Ammon's horn (tissue), 1 donor: ENCODE results near the gene MAT1A.
"Not testable (repeated sequence)": the region's sequence is repeated elsewhere in the genome, so short reads cannot be mapped to it uniquely, and the experiment has no call there.

Experiments
- DNase-seq: peaks from one replicate; pipeline ENCODE4 v3.0.0-alpha.2; 2016; ENCODE audit warnings: low spot score

MAT1A gene

DNA sequence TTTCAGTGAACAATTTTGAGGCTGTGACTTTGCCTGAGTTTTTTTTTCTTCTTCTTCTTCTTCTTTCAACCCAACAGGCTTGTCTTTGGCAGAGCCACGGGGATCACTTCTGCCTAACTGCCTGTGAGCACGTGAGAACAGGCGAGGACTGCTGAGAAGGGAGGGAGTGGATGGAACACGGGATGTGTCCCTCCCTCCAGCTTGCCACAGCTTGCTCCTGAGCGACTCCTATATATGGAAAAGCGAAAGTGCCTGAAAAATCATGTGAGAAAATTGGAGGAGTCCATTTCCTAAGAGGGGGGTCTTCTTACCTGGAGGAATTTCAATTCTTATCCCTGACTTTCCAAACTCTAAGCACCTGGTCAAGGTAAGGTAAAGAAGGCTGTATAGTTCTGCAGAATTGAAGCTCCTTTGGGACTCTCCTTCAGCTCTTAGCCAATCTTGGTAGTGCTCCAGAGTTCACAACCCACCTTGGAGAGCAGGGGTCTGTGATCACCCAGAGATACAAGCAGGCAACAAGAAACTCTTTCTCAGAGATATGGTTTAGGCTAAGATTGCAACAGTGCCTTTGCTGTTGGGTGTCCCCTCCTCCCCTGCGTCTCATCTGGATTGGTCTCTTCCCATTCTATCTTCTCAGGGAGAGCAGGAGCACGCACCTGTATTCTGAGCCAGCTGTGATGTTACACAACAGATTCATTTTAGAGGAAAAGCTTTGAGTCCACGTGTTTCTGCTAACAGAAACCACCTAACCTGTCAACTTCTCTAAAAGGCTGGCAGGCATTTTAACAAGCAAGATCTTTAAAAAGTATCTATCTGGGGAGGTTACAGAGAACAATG lies at the start of gene MAT1A:
TSS of gene MAT1A (minus strand) at position 208 of the 837 bp plus-strand sequence. CDS start 235 bp downstream, outside the sequence.
- no peak for DNase-seq

DNA sequence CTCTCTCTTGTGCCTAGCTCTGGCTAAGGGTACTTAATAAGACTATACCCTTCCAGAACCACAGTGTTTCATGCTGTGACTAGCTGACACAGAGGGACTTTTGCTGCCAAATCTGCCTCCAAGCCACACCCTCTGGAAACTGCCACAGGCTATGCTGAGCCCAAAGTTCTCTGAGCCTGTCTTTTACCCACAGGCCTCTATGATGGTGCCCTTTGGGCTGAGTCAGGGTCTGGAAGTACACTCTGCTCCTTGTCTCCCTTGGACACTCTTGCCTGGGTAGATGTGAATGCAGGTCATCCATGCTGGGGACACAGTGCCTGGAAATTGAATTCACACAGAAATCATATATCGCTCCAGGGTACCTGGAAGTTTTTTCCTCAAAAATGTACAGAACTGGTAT lies 44.5 kb upstream of the MAT1A start:
- no peak for DNase-seq

DNA sequence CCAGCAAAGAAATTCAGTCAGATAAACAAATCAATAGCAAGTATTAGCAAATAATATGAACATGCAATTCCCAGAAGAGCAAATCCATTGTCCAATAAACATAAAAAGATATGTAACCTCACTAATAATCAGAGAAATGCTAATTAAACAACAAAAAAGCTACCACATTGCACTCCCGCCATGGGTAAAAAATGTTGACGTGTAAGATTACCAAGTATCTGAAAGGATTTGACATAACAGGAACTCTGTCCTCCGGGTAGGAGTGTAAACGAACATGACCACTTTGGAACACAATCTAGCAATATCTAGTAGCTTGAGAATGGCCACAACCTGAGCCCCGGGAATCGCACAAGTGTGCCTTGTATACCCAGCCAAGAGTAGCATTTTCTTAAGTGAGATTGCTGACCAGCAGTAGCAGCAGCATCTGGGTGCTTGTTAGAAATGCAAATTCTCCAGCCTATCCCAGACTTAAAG lies 35.5 kb upstream of the MAT1A start:
- no peak for DNase-seq

DNA sequence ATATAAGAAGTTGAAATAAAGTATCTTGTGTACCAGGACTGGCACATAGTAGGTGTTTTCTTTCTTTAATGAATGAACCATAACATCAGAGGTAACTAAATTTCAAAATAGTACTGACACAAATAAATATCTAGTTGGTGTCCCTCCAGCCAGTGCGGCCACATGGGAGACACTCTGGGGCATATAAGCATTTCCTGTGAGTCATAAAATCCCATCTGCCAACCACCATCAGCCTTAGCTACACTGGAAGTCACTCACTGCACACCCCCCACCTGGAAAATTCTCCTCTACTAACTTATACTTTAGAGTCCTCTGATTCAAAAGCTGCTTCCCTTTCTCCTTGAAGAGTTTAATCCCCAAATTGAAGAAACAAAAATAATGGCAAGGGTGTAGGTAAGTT lies 34.6 kb upstream of the MAT1A start:
- DNase-seq = no peak

DNA sequence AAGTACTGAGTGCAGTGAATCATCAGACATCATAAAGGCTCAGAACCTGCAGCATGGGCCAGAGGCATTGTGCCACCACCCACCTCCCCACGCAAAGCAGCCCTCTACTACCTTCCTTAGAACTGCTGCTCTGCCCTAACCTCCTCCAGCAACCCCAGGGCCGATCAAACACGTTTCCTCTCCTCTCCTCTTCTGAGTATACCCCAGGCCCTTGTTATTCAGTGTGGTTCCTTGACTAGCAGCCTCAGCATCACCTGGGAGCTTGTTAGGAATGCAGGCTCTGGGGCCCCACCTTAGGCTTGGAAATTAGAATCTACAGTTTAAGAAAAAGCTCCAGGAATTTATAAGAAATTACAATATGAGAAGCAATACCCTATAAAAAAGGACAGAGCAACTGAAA lies 33.9 kb upstream of the MAT1A start:
- DNase-seq = no peak

DNA sequence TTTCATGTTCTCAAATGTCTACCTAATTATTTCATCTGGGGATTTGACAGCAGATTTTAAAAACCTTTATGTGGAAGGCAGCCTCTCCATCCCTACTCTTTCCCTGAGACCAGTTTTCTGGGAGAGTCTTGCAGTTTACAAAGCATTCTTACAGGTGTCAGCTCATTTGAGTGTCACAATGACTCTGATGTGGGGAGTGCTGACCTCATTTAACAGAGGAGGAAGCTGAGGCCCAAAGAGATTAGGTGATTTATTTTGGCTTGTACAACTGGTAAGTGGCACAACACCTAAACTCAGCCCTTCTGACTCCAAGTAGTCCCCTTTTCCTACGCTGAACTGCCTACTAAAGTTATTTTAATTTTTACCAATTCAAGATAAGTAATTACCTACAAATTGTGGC lies 33.3 kb upstream of the MAT1A start:
- no peak for DNase-seq

DNA sequence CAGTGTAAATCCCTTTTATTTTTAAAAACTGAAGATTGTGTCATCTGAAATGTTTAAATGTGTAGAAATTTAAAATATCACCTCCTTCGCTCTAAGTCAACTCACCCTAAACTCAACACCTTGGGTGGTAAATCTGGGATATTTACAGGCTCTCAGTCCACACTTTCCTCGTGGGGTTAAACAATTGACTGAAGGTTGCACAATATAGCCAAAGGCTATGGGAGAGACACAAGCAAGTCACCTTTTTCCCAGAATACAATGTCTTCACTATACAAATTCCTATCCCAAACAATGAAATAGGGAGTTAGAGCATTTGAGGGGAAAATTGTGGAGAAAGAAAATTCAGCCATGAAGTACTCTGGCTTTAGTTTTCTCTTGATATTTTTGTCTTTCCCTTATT lies 32.7 kb upstream of the MAT1A start:
- DNase-seq = no peak

DNA sequence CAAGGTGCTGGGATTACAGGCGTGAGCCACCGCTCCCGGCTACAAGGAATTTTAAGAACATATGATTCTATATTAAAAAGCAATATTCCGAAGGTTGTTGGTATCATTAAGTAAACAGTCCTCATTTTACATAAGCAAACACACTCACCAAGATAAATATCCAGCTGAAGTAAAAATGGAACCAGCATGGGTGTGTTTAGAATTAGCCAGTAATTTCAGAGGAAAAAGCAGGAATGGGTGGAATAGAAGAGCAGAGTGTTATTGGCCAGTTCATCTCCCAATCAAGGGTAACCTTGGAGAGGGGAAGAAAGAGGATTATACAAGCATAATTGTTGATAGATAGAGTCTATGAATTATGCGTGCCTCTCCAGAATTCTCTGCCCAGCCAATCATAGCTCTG lies 31.7 kb upstream of the MAT1A start:
- no peak for DNase-seq

DNA sequence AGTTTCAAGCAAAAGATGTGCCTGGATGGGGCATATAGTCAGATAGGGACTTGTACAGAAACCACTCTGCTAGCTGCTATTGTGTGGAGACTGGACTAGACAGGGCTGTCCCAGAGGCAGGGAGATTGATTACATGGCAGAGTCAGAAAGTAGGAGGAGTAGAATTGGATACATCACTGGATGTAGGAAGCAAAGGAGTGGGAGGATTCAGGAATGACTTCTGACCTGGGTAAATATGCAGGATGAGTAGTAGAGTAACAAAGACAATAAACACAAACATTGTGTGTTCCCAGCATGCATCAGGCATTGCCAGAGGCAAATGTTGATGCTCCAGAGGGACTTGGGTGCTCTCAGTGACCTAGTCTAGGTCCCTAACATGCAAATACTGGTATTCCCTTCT lies 30.9 kb upstream of the MAT1A start:
- DNase-seq = no peak

DNA sequence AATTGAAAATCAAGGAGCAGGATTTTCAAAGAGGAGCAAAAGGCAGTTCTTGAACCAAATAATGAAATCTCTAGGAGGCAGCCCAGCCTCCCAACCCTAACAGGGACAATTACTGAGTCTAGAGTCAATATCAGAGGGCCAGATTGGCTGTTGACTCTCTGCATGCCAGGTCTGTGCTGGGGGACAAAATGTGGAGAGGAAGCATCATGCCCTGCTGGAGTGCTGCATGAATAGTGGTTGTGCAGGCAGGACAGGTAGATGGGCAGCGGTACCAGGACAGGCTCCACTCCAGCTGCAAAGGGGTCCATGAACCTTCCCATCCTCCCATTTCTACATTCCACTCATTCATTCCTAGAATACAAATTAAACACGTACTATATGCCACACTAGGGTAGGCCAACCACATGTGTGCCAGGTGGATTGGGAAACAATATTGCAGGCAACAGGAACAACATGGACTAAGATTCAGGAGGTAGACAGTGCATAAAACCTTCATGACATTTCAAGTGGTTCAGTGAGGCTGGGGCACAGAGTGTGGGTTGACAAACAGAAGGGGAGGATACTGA lies 30.4 kb upstream of the MAT1A start:
- DNase-seq = no peak

DNA sequence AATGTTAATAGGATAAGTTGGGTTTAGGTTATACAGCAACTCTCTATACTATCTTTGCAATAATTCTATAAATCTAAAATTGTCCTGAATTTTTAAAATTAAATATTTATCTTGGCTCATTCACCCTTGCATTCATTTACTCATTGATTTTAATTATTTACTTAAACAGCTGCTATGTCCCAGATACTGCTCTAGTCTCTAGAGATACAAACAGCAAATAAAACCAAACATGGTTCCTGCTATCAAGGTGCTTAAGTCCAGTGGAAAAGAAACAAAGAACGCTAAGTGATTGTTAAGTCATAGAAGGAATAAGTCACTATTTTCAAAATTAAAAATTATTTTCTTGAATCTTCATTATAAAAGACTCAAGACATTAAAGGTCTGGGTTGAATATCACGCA lies 29.9 kb upstream of the MAT1A start:
- DNase-seq = no peak

DNA sequence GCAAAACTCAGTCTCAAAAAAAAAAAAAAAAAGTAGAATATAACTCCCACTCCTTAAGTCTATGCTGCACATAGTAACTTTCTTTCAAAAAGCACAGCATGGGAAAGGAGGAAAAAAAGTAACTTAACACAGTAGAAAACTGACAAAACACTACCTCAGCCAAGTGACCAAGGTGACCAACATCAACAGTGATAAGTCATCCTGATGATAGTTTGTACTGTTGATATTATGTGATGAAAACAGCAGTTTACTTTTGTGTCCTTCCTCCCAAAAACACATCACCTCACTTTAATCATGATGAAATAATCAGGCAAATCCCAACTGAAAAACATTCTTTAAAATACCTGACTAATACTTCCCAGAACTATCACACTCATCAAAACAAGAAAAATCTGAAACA lies 29.3 kb upstream of the MAT1A start:
- DNase-seq = no peak

DNA sequence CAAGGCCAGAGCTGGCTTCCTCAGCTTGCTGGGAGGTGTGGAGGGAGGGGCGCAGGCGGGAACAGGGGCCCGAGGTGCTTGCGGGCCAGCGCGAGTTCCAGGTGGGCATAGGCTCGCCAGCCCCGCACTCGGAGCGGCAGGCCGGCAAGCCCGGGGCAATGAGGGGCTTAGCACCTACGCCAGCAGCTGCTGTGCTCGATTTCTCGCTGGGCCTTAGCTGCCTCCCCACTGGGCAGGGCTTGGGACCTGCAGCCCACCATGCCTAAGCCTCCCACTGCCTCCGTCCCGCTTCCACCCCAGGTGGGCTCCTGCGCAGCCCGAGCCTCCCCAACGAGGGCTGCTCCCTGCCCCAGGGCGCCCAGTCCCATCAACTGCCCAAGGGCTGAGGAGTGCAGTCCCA lies 25.9 kb upstream of the MAT1A start:
- no peak for DNase-seq

DNA sequence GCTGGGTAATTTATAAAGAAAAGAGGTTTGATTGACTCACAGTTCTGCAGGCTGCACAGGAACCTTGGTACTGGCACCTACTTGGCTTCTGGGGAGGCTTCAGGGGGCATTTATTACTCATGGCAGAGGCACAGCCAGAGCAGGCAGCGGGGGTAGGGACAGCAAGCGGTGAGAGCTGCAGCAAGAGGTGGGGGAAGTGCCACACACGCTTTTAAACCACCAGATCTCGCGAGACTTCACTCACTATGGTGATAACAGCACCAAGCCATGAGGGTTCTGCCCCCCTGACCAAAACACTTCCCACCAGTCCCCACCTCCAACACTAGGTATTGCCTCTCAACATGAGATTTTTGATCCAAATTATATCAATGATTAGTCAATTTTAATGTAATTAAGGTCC lies 24.1 kb upstream of the MAT1A start:
- no peak for DNase-seq

DNA sequence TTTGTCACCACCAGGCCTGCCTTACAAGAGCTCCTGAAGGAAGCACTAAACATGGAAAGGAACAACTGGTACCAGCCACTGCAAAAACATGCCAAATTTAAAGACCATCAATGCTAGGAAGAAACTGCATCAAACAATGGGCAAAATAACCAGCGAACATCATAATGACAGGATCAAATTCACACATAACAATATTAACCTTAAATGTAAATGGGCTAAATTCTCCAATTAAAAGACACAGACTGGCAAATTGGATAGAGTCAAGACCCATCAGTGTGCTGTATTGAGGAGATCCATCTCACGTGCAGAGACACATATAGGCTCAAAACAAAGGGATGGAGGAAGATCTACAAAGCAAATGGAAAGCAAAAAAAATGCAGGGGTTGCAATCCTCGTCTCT lies 16.5 kb upstream of the MAT1A start:
- not testable (repeated sequence) for DNase-seq

DNA sequence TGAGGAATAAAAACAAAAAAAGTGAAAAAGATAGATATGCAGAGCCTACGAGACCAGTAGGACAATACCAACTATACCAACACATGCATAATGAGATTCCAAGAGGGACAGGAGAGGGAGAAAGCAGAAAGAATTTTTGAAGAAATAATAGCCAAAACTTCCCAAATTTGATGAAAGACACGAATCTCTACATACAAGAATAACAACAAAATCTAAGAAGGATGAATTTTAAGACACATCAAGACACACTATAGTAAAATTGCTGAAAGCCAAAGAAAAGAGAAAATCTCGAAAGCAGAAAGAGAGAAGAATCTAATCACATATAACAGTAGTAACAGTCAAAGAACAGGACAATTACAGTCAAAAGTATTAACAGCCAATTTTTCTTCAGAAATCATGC lies 7.5 kb upstream of the MAT1A start:
- DNase-seq = no peak

DNA sequence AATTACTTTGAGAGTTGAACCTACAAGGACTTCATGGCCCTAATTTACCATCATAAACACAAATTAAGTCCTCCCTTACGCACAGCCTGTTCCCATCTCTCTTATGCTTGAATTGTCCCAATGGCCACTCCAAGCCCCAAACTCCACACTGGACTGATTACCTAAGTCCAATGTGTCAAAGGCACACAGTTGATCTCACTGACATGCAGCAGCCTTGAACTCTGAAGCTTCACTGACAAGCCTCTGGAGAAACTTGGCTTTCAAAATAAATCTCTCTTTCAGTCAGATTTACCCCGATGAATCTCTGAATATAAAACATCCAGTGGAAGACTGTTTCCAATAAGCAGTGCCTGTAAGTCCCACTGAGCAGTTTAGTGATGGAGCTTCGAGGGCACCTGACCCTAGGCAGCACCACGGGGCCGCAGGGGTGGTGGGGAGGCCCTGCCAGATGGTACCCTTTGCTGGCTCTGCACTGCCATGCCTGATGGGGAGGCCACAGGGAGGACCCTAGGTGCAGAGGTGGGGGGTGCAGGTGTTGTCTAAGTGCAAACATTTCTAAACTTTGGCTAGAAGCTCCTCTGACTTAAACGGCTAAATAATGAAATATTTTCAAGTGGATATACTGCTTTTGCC lies 3.3 kb upstream of the MAT1A start:
- DNase-seq = no peak

DNA sequence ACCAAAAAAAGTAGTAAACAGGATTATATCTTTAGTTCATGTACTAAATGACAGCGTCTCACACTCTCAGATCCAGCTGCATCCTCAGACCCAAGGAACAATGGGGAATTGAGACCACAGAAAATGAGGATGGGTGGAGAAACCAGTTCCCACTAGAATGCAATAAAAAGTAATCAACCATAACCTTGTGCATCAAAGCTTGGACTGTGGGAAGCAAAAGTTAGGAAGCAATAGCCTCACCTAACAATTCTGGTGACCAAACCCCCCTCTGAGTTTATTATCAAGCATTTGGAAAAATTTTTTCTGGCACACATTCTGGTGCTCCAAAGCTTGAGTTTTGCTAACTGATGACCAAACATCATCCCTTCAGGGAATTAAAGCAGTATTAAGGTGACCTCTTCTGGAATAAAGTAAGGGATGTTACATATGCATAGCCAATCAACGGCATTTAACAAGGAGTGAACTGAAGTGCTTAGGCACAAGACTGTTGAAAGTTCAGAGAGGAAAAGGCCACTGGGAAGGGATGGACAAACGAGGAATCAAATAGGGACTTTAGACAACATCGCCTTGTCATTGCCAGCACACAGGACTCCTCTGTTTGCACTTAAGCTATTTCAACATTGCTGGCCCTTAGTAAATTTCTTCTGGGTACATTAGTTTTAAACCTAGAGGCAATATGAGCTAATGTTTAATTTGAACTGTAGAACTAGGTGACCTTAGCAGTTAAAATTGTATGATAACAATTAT lies 1.2 kb upstream of the MAT1A start:
- DNase-seq = no peak

DNA sequence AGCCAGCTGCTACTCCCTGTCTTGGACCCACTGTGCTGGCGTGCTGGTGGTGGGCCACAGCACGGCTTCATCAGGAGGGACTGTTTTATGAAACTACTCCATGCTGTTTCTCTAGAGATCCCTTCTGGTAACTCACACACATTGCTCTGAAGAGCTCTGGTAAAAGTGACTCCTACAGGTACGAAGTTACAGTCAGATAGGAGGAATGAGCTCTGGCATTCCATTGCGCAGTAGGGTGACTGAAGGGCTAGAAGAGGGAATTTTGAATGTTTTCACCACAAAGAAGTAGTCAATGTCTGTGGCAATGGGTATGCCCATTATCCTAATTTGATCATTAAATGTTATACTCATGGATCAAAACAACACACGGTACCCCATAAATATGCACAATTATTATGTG lies 609 bp downstream of the MAT1A start:
- no peak for DNase-seq

DNA sequence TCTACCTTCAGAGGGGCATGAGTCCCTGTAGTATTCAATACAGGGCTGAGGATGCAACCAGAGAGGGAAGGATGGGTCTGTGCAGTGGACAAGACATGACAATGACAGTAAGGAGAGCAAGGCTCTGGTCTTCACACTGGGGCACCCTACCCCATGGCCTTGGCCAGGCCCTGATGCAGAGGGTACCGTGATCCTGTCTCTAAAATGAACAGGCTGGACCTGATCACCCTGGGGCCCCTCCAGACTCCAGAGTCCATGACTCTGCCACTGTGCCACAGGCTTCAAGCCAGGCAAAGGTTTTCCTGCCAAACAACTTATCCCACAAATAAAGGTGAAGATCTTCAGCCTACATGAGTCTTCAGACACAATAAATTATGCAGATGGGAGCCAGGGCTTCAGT lies 4.9 kb downstream of the MAT1A start:
- DNase-seq = no peak

DNA sequence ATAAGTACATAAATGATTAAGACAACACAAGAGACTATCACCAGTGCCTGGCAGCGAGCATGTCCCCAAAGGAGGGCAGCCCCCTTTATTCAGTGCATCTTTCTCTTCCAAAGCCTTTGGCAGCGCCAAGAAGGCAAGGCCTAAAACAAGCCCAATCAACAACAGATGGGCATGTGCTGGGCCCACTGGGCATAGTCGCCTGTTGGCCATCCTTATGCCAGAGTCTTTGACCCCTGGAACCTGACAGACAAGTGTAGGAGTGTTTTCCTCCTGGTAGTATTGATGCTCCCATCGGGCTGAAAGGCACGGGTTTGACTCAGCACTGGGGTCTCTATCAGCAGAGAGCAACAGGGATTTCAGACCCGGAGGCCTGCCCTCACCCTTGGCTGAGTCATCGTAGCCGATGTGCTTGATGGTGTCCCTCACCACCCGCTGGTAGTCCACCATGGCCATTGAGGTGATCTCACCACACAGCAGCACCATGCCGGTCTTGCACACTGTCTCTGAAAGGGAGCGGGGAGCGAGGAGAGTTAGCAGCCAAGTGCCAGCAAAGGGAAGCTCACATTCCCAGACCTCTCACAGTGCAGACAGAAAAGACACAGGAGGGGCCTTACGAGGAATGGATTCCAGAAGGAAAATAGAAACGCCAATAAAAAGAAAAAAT lies 5.8 kb downstream of the MAT1A start:
- DNase-seq = no peak

DNA sequence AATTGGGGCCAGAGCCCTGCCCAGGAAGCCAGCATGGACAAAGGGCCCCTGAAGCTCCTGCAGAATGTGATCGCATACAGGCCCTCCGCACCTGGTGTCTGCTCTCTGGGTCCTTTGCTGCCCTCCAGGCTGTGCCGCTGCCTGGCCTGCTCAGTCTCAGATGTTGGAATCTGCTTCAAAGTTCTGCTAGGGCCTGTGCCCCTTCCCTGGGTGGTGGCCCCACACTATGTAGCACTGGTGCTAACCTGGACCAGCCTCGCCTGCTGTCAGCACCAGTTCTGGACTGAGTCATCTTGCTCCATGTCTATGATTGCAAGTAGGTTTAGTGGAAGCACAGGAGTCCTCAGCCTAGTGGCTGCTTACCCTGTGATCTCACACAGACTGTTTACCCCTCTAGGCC lies 6.3 kb downstream of the MAT1A start:
- no peak for DNase-seq
